Stomach (tissue), 9 donors: ENCODE measurements around the gene SRP72. TPM values are rescaled to one million over a fixed set of nuclear protein-coding genes. Genes with fewer than 3 reads are reported as not detected.
A peak's percentile ranks its signal among the peaks of the same experiment; 100 is the strongest.
"Not testable (repeated sequence)": the region's sequence is repeated elsewhere in the genome, so short reads cannot be mapped to it uniquely, and the experiment has no call there.

Experiments used
- DNase-seq, 2 donors: peaks; one replicate each; pipeline versions ENCODE4 v3.0.0 to v3.0.0-alpha.2; 2013 to 2019
- H3K27ac ChIP-seq, 5 donors: fragments of 200-600 bp in 4 of 5; sonication (generic) in 4 of 5; one replicate each; pipeline ENCODE4 v1.5.1; 2013 to 2019; ENCODE audit warnings: mild to moderate bottlenecking in 1 of 5, moderate library complexity in 1 of 5
- H3K27me3 ChIP-seq, 3 donors: fragments of 200-600 bp; sonication (generic); one replicate each; pipeline ENCODE4 v1.5.1; 2017 to 2019; ENCODE audit warnings: mixed run types in 1 of 3
- H3K36me3 ChIP-seq, 4 donors: fragments of 200-600 bp; sonication (generic); 1 replicate in 3 of 4; 2 replicates in 1 of 4; pipeline ENCODE4 v1.5.1; 2016 to 2019
- H3K4me1 ChIP-seq, 4 donors: fragments of 200-600 bp; sonication (generic); one replicate each; pipeline ENCODE4 v1.5.1; 2016 to 2019
- H3K4me3 ChIP-seq, 4 donors: fragments of 200-600 bp; sonication (generic) in 3 of 4; one replicate each; pipeline ENCODE4 v1.5.1; 2016 to 2019; ENCODE audit warnings: mild to moderate bottlenecking in 1 of 4
- H3K9me3 ChIP-seq, 4 donors: fragments of 200-600 bp; sonication (generic); one replicate each; pipeline ENCODE4 v1.5.1; 2016 to 2019
- CTCF ChIP-seq, 7 experiments: fragments of 450-650 bp in 4 of 7; fragments of 200-600 bp in 3 of 7; sonication (generic) in 3 of 7; IDR thresholded peaks; one replicate each; pipeline ENCODE4 v1.5.1; 2016 to 2019; ENCODE audit warnings: antibody characterized with exemption in 7 of 7, control low read depth in 2 of 7, mild to moderate bottlenecking in 1 of 7
- EP300 ChIP-seq: sonication (generic); formaldehyde crosslinking; IDR thresholded peaks from one replicate; pipeline ENCODE4 v1.6.1; 2017; ENCODE audit warnings: antibody characterized with exemption
- POLR2A ChIP-seq, 4 donors: fragments of 450-650 bp; IDR thresholded peaks; one replicate each; pipeline ENCODE4 v1.6.1; 2016; ENCODE audit warnings: antibody characterized with exemption in 4 of 4, control low read depth in 2 of 4, mild to moderate bottlenecking in 1 of 4, moderate library complexity in 1 of 4
- POLR2AphosphoS5 ChIP-seq, 3 donors: sonication (generic); formaldehyde crosslinking; IDR thresholded peaks; one replicate each; pipeline ENCODE4 v1.6.1; 2016; ENCODE audit warnings: antibody characterized with exemption in 3 of 3
- WGBS, 5 donors: extraction: QIAGEN DNeasy Blood & Tissue Kit in 3 of 5; methylation state at CpG; one replicate each; pipeline versions ENCODE4 v1.1.5 to v1.1.7; 2013 to 2018; 5-methylcytosine and 5-hydroxymethylcytosine counted together
- intact Hi-C: fragments of 100-400 bp; cut with DNase I; formaldehyde crosslinking; loops from one replicate; pipeline ENCODE4 v1.15.1; 2023; ENCODE audit warnings: low total_unique reads
- polyA plus RNA-seq, 3 donors: library from polyadenylated mRNA; stranded (reverse); fragments of 200-250 nt; gene quantifications; one replicate each; pipeline ENCODE4 v1.2.3, GENCODE V29; 2013
- total RNA-seq, 5 donors: library from RNA; depleted of rRNA; stranded (reverse); fragments of >200 nt; gene quantifications; one replicate each; pipeline versions ENCODE4 v1.1.0 to v1.2.3, GENCODE V29; 2014 to 2016
- donor health status: healthy with polysubstance abuse.
- donor health status: Bipolar disorder and iron deficiency.
- donor health status: healthy.

SRP72 gene
- total and polyA plus RNA-seq, 8 donors: 28.4 to 63.7 (median 37.4) TPM

GRCh38 chr4:56465599-56466295 is 1.7 kb upstream of the SRP72 start:
- H3K4me1 ChIP-seq: peaks cover 24 to 46% (median 37%) of the 10 kb centered on the region in 4 donors
- no peak overlapping the region for H3K27ac ChIP-seq
- WGBS, 5 donors: 52 to 78% (median 63%) methylated on average over 10 of the region's 10 CpGs
- peaks cover 0 to 33% (median 28%) of the 10 kb centered on the region in 4 donors for H3K36me3 ChIP-seq
- DNase-seq: peak in 1 of 2 donors; percentile 5
- TF ChIP-seq POLR2A (IDR thresholded peaks at IDR 0.05): no peak
- TF ChIP-seq EP300: no peak
- TF ChIP-seq CTCF (IDR thresholded peaks at IDR 0.05): no peak
- no peak for TF ChIP-seq POLR2AphosphoS5 (IDR thresholded peaks at IDR 0.05)
- intact Hi-C loops: no loop called here
- no peaks in the 10 kb centered on the region for H3K27me3 ChIP-seq
- no peaks in the 10 kb centered on the region for H3K9me3 ChIP-seq
- peak overlapping the region; percentile 81 to 97 (median 96) for H3K4me3 ChIP-seq

GRCh38 chr4:56466296-56466761 is 1.1 kb upstream of the SRP72 start:
- DNase-seq: peak in 1 of 2 donors; percentile 44
- intact Hi-C loops, H3K27me3 ChIP-seq, H3K9me3 ChIP-seq: not testable (repeated sequence)
- peak overlapping the region in 2 of 5 donors; percentile 83 to 91 for H3K27ac ChIP-seq
- H3K36me3 ChIP-seq: peaks cover 0 to 33% (median 28%) of the 10 kb centered on the region in 4 donors
- peak in 2 of 3 donors; percentile 48 to 50 for TF ChIP-seq POLR2AphosphoS5 (IDR thresholded peaks at IDR 0.05)
- 8 to 28% (median 12%) methylated on average over 8 of the region's 8 CpGs for WGBS, 5 donors
- peaks cover 24 to 46% (median 37%) of the 10 kb centered on the region in 4 donors for H3K4me1 ChIP-seq
- peak overlapping the region; percentile 81 to 97 (median 96) for H3K4me3 ChIP-seq

GRCh38 chr4:56466910-56467283 is 520 bp upstream of the SRP72 start:
- peak overlapping the region; percentile 81 to 97 (median 96) for H3K4me3 ChIP-seq
- WGBS, 5 donors: 0 to 1% (median 0%) methylated on average over 8 of the region's 8 CpGs
- TF ChIP-seq POLR2A (IDR thresholded peaks at IDR 0.05) (no peak), EP300 (no peak), CTCF (IDR thresholded peaks at IDR 0.05) (no peak)
- intact Hi-C loops: no loop called here
- H3K27ac ChIP-seq: peak overlapping the region; percentile 83 to 94 (median 89)
- H3K36me3 ChIP-seq: peaks cover 5 to 35% (median 28%) of the 10 kb centered on the region in 4 donors
- H3K27me3 ChIP-seq: no peaks in the 10 kb centered on the region
- peaks cover 24 to 46% (median 37%) of the 10 kb centered on the region in 4 donors for H3K4me1 ChIP-seq
- H3K9me3 ChIP-seq: no peaks in the 10 kb centered on the region
- peak in 1 of 2 donors; percentile 39 for DNase-seq

- no peaks in the 10 kb centered on the region for H3K27me3 ChIP-seq
- H3K9me3 ChIP-seq: no peaks in the 10 kb centered on the region
- DNase-seq: peak; percentile 37 to 85
- TF ChIP-seq POLR2AphosphoS5 (IDR thresholded peaks at IDR 0.05) (peak in 1 of 3 donors; percentile 14), EP300 (no peak)
- intact Hi-C loops: no loop called here
- 0 to 1% (median 0%) methylated on average over 10 of the region's 10 CpGs for WGBS, 5 donors
- peaks cover 14 to 35% (median 31%) of the 10 kb centered on the region in 4 donors for H3K36me3 ChIP-seq
- peak overlapping the region; percentile 81 to 97 (median 96) for H3K4me3 ChIP-seq
- H3K4me1 ChIP-seq: peaks cover 24 to 46% (median 37%) of the 10 kb centered on the region in 4 donors
- peak overlapping the region; percentile 83 to 94 (median 89) for H3K27ac ChIP-seq
These were observed 643 bp downstream of the SRP72 start for GRCh38 chr4:56468097-56468422.

GRCh38 chr4:56469489-56470210 is 2.2 kb downstream of the SRP72 start:
- WGBS, 5 donors: 66 to 74% (median 69%) methylated on average over 6 of the region's 6 CpGs
- Histone ChIP-seq H3K36me3 (peaks cover 30 to 48% (median 47%) of the 10 kb centered on the region in 4 donors), H3K27me3 (no peaks in the 10 kb centered on the region), H3K9me3 (no peaks in the 10 kb centered on the region), H3K27ac (no peak overlapping the region), H3K4me1 (peaks cover 24 to 41% (median 30%) of the 10 kb centered on the region in 4 donors), H3K4me3 (no peak overlapping the region)
- intact Hi-C loops: no loop called here
- DNase-seq: no peak
- TF ChIP-seq POLR2A (IDR thresholded peaks at IDR 0.05): no peak
- no peak for TF ChIP-seq EP300
- TF ChIP-seq POLR2AphosphoS5 (IDR thresholded peaks at IDR 0.05): no peak
- TF ChIP-seq CTCF (IDR thresholded peaks at IDR 0.05): no peak
